HepG2 (cell line): ENCODE data around the gene TRIM37. TPM values are rescaled to one million over a fixed set of nuclear protein-coding genes. Genes with fewer than 3 reads are reported as not detected.

Source experiments
- ETV6 ChIP-seq: sonication (generic); formaldehyde crosslinking; conservative IDR thresholded peaks from 2 replicates; pipeline ENCODE4 v1.4.0; 2020; ENCODE audit warnings: missing genetic modification reagents
- NAIF1 ChIP-seq: sonication (generic); formaldehyde crosslinking; IDR thresholded peaks from 2 replicates; pipeline ENCODE4 v1.5.0; 2020; ENCODE audit warnings: mild to moderate bottlenecking, missing genetic modification reagents, borderline replicate concordance
- XBP1 ChIP-seq: sonication (generic); formaldehyde crosslinking; IDR thresholded peaks from 2 replicates; pipeline ENCODE4 v1.5.0; 2020; ENCODE audit warnings: missing genetic modification reagents
- ZNF260 ChIP-seq: sonication (generic); formaldehyde crosslinking; IDR thresholded peaks from 2 replicates; pipeline ENCODE4 v1.4.0; 2020; ENCODE audit warnings: missing genetic modification reagents, low read depth, mild to moderate bottlenecking, borderline replicate concordance
- polyA plus RNA-seq, 8 experiments: library from polyadenylated mRNA; depleted of rRNA in 3 of 8; stranded (reverse) in 7 of 8; unstranded in 1 of 8; fragments of >200 nt; fragmentation: Illumina TruSeq in 4 of 8; extraction: Trizol in 4 of 8; gene quantifications; 2 replicates each; pipeline versions ENCODE4 v1.2.1 to v1.2.3, GENCODE V29; 2011 to 2016; ENCODE audit warnings: low read depth in 4 of 8, missing spikeins in 1 of 8, mixed read lengths in 1 of 8; ENCODE audit not compliant: insufficient read depth in 1 of 8
- total RNA-seq, 5 experiments: library from RNA; depleted of rRNA; stranded (reverse); fragments of >200 nt; fragmentation: Illumina TruSeq; extraction: Trizol; gene quantifications; 2 replicates each; pipeline ENCODE4 v1.2.3, GENCODE V29; 2016; ENCODE audit warnings: low read depth in 1 of 5
- TF ChIP-seq, protein P1 (sequence below): IDR thresholded peaks from 2 replicates; pipeline ENCODE4 v1.6.1; 2016; ENCODE audit warnings: low read depth, missing genetic modification reagents, missing compliant biosample characterization
- TF ChIP-seq, protein P2 (sequence below), 2 experiments: sonication (generic) in 1 of 2; formaldehyde crosslinking in 1 of 2; IDR thresholded peaks; 2 replicates each; pipeline versions ENCODE4 v1.4.0 to v1.6.1; 2018 to 2020; ENCODE audit warnings: missing genetic modification reagents in 2 of 2, borderline replicate concordance in 1 of 2, low read depth in 1 of 2, mild to moderate bottlenecking in 1 of 2, missing biosample characterization in 1 of 2

Gene TRIM37
- total and polyA plus RNA-seq, 2 of the 13 experiments (the other 11 are each of a cell fraction or from before 2014, with no cell fraction given), result 12.4 to 39.1 TPM

DNA sequence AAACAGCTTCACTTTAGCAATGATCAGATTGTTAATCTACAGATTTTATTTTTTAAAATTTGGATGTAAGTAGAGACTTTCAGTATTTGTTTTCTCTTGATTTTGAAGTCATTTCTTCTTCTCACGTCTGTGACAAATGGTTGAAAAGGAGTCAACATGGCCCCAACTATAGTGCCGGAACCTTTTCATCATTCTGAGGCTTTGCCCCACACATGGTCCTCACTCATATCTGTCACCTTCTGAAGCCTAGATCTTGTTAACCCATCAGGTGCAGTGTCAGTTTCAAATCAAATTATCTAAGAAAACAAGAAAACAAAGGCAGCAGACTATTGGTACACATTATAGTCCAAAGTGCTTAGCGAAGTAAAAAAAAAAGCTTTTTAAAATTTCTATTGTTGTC lies 124.1 kb downstream of the TRIM37 start (continued):
- TF ChIP-seq, protein P1, sequence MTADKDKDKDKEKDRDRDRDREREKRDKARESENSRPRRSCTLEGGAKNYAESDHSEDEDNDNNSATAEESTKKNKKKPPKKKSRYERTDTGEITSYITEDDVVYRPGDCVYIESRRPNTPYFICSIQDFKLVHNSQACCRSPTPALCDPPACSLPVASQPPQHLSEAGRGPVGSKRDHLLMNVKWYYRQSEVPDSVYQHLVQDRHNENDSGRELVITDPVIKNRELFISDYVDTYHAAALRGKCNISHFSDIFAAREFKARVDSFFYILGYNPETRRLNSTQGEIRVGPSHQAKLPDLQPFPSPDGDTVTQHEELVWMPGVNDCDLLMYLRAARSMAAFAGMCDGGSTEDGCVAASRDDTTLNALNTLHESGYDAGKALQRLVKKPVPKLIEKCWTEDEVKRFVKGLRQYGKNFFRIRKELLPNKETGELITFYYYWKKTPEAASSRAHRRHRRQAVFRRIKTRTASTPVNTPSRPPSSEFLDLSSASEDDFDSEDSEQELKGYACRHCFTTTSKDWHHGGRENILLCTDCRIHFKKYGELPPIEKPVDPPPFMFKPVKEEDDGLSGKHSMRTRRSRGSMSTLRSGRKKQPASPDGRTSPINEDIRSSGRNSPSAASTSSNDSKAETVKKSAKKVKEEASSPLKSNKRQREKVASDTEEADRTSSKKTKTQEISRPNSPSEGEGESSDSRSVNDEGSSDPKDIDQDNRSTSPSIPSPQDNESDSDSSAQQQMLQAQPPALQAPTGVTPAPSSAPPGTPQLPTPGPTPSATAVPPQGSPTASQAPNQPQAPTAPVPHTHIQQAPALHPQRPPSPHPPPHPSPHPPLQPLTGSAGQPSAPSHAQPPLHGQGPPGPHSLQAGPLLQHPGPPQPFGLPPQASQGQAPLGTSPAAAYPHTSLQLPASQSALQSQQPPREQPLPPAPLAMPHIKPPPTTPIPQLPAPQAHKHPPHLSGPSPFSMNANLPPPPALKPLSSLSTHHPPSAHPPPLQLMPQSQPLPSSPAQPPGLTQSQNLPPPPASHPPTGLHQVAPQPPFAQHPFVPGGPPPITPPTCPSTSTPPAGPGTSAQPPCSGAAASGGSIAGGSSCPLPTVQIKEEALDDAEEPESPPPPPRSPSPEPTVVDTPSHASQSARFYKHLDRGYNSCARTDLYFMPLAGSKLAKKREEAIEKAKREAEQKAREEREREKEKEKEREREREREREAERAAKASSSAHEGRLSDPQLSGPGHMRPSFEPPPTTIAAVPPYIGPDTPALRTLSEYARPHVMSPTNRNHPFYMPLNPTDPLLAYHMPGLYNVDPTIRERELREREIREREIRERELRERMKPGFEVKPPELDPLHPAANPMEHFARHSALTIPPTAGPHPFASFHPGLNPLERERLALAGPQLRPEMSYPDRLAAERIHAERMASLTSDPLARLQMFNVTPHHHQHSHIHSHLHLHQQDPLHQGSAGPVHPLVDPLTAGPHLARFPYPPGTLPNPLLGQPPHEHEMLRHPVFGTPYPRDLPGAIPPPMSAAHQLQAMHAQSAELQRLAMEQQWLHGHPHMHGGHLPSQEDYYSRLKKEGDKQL (CRISPR knock-in tag), result no peak
- TF ChIP-seq XBP1 (CRISPR knock-in tag) (no peak), NAIF1 (CRISPR knock-in tag) (no peak), ZNF260 (CRISPR knock-in tag) (no peak), ETV6 (CRISPR knock-in tag) (no peak)
- TF ChIP-seq, protein P2, sequence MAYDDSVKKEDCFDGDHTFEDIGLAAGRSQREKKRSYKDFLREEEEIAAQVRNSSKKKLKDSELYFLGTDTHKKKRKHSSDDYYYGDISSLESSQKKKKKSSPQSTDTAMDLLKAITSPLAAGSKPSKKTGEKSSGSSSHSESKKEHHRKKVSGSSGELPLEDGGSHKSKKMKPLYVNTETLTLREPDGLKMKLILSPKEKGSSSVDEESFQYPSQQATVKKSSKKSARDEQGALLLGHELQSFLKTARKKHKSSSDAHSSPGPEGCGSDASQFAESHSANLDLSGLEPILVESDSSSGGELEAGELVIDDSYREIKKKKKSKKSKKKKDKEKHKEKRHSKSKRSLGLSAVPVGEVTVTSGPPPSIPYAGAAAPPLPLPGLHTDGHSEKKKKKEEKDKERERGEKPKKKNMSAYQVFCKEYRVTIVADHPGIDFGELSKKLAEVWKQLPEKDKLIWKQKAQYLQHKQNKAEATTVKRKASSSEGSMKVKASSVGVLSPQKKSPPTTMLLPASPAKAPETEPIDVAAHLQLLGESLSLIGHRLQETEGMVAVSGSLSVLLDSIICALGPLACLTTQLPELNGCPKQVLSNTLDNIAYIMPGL (CRISPR knock-in tag; IDR thresholded peaks at IDR 0.05; ENCODE audit: borderline replicate concordance in 1 of 2, low read depth in 1 of 2), result no peak
- TF ChIP-seq, all 625 proteins: peak for 0
